ENCODE results near the gene PIK3C2A.

DNA sequence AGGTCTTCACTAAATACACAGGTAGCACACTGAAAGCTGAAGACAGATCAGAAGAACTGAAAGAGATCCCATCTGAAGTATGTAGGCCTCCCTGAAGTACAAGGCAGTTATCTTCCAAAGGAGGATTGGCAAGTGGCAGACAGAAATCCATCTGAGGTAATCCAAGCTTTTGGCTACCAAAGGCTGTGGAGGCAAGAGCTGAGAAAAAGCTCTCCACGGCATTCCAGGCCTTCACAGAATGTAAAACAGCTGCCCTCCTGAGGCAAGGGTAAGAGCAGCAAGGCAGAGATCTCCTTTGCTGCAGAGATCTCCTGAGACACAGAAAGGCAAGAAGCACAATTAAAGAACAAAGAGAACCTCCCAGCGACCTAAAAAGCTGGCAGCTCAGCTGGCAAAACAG is 19.1 kb downstream of the PIK3C2A start:
- TF ChIP-seq, protein P1, sequence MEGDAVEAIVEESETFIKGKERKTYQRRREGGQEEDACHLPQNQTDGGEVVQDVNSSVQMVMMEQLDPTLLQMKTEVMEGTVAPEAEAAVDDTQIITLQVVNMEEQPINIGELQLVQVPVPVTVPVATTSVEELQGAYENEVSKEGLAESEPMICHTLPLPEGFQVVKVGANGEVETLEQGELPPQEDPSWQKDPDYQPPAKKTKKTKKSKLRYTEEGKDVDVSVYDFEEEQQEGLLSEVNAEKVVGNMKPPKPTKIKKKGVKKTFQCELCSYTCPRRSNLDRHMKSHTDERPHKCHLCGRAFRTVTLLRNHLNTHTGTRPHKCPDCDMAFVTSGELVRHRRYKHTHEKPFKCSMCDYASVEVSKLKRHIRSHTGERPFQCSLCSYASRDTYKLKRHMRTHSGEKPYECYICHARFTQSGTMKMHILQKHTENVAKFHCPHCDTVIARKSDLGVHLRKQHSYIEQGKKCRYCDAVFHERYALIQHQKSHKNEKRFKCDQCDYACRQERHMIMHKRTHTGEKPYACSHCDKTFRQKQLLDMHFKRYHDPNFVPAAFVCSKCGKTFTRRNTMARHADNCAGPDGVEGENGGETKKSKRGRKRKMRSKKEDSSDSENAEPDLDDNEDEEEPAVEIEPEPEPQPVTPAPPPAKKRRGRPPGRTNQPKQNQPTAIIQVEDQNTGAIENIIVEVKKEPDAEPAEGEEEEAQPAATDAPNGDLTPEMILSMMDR (IDR thresholded peaks at IDR 0.05), result no peak
- TF ChIP-seq POLR2A (IDR thresholded peaks at IDR 0.05), result no peak
